WTC11 (cell line): Measurements from ENCODE around the gene REEP6. TPM values are rescaled to one million over a fixed set of nuclear protein-coding genes. Genes with fewer than 3 reads are reported as not detected.

Experiments
- ATAC-seq: fragments of 200-7000 bp; cut with Tn5 transposase; 2 replicates; pipeline ENCODE4 v1.10.0; 2021; ENCODE audit warnings: mild to moderate bottlenecking, moderate library complexity
- CTCF ChIA-PET: fragments of 300-600 bp; sonication (Branson Sonifier 250); formaldehyde crosslinking; loops from one replicate; lab custom pipeline; 2021; ENCODE audit warnings: antibody characterized with exemption; lab: Charles Lee
- POLR2A ChIA-PET: fragments of 350-600 bp; sonication (Branson Sonifier 250); formaldehyde crosslinking; loops from one replicate; lab custom pipeline; 2021; ENCODE audit warnings: antibody characterized with exemption; lab: Charles Lee
- DNase-seq: peaks from one replicate; pipeline ENCODE4 v3.0.0; 2021; ENCODE audit warnings: low spot score
- H3K27ac Mint-ChIP-seq: 2 replicates; pipeline ENCODE4 v1.8.0; 2021; ENCODE audit warnings: mixed read lengths
- H3K27me3 Mint-ChIP-seq: 2 replicates; pipeline ENCODE4 v1.8.0; 2021; ENCODE audit warnings: low read depth, mild to moderate bottlenecking, moderate library complexity, mixed read lengths
- H3K36me3 Mint-ChIP-seq: 2 replicates; pipeline ENCODE4 v1.8.0; 2021; ENCODE audit warnings: mixed read lengths
- H3K4me1 Mint-ChIP-seq: 2 replicates; pipeline ENCODE4 v1.8.0; 2022; ENCODE audit warnings: mixed read lengths
- H3K4me3 Mint-ChIP-seq: 2 replicates; pipeline ENCODE4 v1.8.0; 2021; ENCODE audit warnings: mild to moderate bottlenecking, moderate library complexity, mixed read lengths
- H3K9me3 Mint-ChIP-seq: 2 replicates; pipeline ENCODE4 v1.8.0; 2021; ENCODE audit warnings: mixed read lengths
- ATF1 ChIP-seq: sonication (generic); formaldehyde crosslinking; IDR thresholded peaks from 2 replicates; pipeline ENCODE4 v1.8.1; 2023; ENCODE audit warnings: mild to moderate bottlenecking, moderate library complexity, missing genetic modification reagents
- CREM ChIP-seq: sonication (generic); formaldehyde crosslinking; IDR thresholded peaks from 2 replicates; pipeline ENCODE4 v1.8.1; 2022; ENCODE audit warnings: mild to moderate bottlenecking, missing genetic modification reagents, moderate library complexity
- EMX1 ChIP-seq: fragments of 250-450 bp; sonication (Bioruptor Pico); IDR thresholded peaks from 2 replicates; pipeline ENCODE4 v1.8.0; 2021; ENCODE audit warnings: mild to moderate bottlenecking
- ETV6 ChIP-seq: sonication (generic); formaldehyde crosslinking; IDR thresholded peaks from 2 replicates; pipeline ENCODE4 v1.8.1; 2022; ENCODE audit warnings: mild to moderate bottlenecking, missing genetic modification reagents
- FOXK1 ChIP-seq: sonication (generic); formaldehyde crosslinking; IDR thresholded peaks from 2 replicates; pipeline ENCODE4 v1.8.0; 2022; ENCODE audit warnings: mild to moderate bottlenecking, moderate library complexity, missing genetic modification reagents
- FOXP1 ChIP-seq: sonication (generic); formaldehyde crosslinking; IDR thresholded peaks from 2 replicates; pipeline ENCODE4 v1.8.0; 2022; ENCODE audit warnings: missing genetic modification reagents, mild to moderate bottlenecking, moderate library complexity, borderline replicate concordance
- GRHL2 ChIP-seq: fragments of 250-450 bp; sonication (Bioruptor Pico); IDR thresholded peaks from 2 replicates; pipeline ENCODE4 v1.8.0; 2022; ENCODE audit warnings: mild to moderate bottlenecking, moderate library complexity; ENCODE audit not compliant: insufficient replicate concordance, severe bottlenecking
- HMGA2 ChIP-seq: fragments of 250-450 bp; sonication (Bioruptor Pico); IDR thresholded peaks from 2 replicates; pipeline ENCODE4 v1.4.0; 2021; ENCODE audit warnings: mild to moderate bottlenecking, moderate library complexity
- KAT7 ChIP-seq: sonication (generic); formaldehyde crosslinking; IDR thresholded peaks from 2 replicates; pipeline ENCODE4 v1.8.1; 2023; ENCODE audit warnings: missing genetic modification reagents, mild to moderate bottlenecking, borderline replicate concordance
- MYBL2 ChIP-seq: sonication (generic); formaldehyde crosslinking; IDR thresholded peaks from 2 replicates; pipeline ENCODE4 v1.8.1; 2023; ENCODE audit warnings: mild to moderate bottlenecking, moderate library complexity, missing genetic modification reagents
- SP1 ChIP-seq: sonication (generic); formaldehyde crosslinking; conservative IDR thresholded peaks from 2 replicates; pipeline ENCODE4 v1.8.1; 2022; ENCODE audit warnings: missing genetic modification reagents
- TP53 ChIP-seq: sonication (generic); formaldehyde crosslinking; IDR thresholded peaks from 2 replicates; pipeline ENCODE4 v1.8.1; 2023; ENCODE audit warnings: mild to moderate bottlenecking, missing genetic modification reagents
- ZNF219 ChIP-seq: sonication (generic); formaldehyde crosslinking; IDR thresholded peaks from 2 replicates; pipeline ENCODE4 v1.8.0; 2023; ENCODE audit warnings: missing genetic modification reagents, mild to moderate bottlenecking, borderline replicate concordance
- ZNF232 ChIP-seq: sonication (generic); formaldehyde crosslinking; IDR thresholded peaks from 2 replicates; pipeline ENCODE4 v1.8.0; 2022; ENCODE audit warnings: mild to moderate bottlenecking, missing genetic modification reagents
- total RNA-seq: library from RNA; stranded (reverse); gene quantifications from 3 replicates; pipeline ENCODE4 v1.2.3, GENCODE V29; 2021
- TF ChIP-seq, protein P1 (sequence below): sonication (generic); formaldehyde crosslinking; IDR thresholded peaks from 2 replicates; pipeline ENCODE4 v1.8.1; 2022; ENCODE audit warnings: mild to moderate bottlenecking, missing genetic modification reagents, moderate library complexity, borderline replicate concordance
- TF ChIP-seq, protein P2 (sequence below): fragments of 250-450 bp; sonication (Bioruptor Pico); IDR thresholded peaks from 2 replicates; pipeline ENCODE4 v1.9.0; 2021; ENCODE audit warnings: moderate library complexity, mild to moderate bottlenecking, inconsistent platforms, borderline replicate concordance
- TF ChIP-seq, protein P3 (sequence below): sonication (generic); formaldehyde crosslinking; IDR thresholded peaks from 2 replicates; pipeline ENCODE4 v1.8.0; 2022; ENCODE audit warnings: mild to moderate bottlenecking, missing genetic modification reagents
- TF ChIP-seq, protein P4 (sequence below): sonication (generic); formaldehyde crosslinking; IDR thresholded peaks from 2 replicates; pipeline ENCODE4 v1.8.0; 2022; ENCODE audit warnings: mild to moderate bottlenecking, missing genetic modification reagents
- TF ChIP-seq, protein P5 (sequence below): sonication (generic); formaldehyde crosslinking; IDR thresholded peaks from 2 replicates; pipeline ENCODE4 v1.8.1; 2022; ENCODE audit warnings: low read depth, mild to moderate bottlenecking, moderate library complexity, missing genetic modification reagents, borderline replicate concordance
- TF ChIP-seq, protein P6 (sequence below): sonication (generic); formaldehyde crosslinking; conservative IDR thresholded peaks from 2 replicates; pipeline ENCODE4 v1.8.1; 2022; ENCODE audit warnings: mild to moderate bottlenecking, missing genetic modification reagents

The REEP6 gene
- total RNA-seq, 1 experiment from 2014 or later: 17.0 TPM

DNA sequence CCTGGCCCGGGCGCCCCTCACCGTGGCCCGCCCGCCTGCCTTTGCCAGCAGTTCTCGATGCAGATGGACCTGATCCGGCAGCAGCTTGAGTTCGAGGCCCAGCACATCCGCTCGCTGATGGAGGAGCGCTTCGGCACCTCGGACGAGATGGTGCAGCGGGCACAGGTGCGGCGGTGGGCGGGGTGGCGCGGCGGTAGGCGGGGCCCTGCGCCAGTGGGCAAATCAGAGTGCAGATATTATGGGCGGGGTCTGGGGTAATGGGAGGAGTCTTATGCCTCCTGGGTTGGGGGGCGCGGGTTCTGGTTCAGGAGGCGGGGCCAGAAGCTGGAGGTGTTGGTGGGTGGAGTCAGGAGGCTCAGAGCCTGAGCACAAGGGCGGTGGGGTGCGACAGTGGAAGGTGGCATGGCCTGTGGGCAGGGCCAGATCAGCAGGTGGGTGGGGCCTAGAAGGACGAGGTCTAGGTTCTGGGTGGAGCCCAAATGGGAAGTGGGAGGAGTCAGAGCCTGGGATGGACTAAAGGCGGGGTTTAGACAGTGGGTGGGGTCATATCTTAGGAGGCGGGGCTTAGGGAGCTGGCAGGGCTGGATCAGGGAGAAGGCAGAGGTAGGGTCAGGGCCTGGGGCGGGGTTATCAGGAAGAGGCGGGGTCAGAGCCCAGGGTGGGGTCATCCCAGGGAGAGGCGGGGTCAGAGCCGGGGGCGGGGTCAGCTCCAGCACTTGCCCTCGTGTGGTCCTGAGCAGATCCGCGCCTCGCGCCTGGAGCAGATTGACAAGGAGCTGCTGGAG lies 35.5 kb upstream of the REEP6 start (continued):
- TF ChIP-seq, protein P1, sequence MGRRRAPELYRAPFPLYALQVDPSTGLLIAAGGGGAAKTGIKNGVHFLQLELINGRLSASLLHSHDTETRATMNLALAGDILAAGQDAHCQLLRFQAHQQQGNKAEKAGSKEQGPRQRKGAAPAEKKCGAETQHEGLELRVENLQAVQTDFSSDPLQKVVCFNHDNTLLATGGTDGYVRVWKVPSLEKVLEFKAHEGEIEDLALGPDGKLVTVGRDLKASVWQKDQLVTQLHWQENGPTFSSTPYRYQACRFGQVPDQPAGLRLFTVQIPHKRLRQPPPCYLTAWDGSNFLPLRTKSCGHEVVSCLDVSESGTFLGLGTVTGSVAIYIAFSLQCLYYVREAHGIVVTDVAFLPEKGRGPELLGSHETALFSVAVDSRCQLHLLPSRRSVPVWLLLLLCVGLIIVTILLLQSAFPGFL: no peak
- TF ChIP-seq FOXP1 (peak; percentile 36; the same call in 1 of the 2 replicates), ATF1 (CRISPR knock-in tag) (no peak), CREM (CRISPR knock-in tag) (no peak), SP1 (peak; percentile 79), ZNF232 (CRISPR knock-in tag) (no peak), TP53 (no peak), FOXK1 (CRISPR knock-in tag) (0 out of 2 replicates have a peak, but pooled peaks have one; percentile 28)
- TF ChIP-seq, protein P2, sequence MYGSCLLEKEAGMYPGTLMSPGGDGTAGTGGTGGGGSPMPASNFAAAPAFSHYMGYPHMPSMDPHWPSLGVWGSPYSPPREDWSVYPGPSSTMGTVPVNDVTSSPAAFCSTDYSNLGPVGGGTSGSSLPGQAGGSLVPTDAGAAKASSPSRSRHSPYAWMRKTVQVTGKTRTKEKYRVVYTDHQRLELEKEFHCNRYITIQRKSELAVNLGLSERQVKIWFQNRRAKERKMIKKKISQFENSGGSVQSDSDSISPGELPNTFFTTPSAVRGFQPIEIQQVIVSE (CRISPR knock-in tag): no peak
- TF ChIP-seq, protein P3, sequence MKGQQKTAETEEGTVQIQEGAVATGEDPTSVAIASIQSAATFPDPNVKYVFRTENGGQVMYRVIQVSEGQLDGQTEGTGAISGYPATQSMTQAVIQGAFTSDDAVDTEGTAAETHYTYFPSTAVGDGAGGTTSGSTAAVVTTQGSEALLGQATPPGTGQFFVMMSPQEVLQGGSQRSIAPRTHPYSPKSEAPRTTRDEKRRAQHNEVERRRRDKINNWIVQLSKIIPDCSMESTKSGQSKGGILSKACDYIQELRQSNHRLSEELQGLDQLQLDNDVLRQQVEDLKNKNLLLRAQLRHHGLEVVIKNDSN: no peak
- TF ChIP-seq, protein P4, sequence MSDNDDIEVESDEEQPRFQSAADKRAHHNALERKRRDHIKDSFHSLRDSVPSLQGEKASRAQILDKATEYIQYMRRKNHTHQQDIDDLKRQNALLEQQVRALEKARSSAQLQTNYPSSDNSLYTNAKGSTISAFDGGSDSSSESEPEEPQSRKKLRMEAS (CRISPR knock-in tag): peak; percentile 38; the same call in 1 of the 2 replicates
- TF ChIP-seq, all 79 proteins: peak for 5

DNA sequence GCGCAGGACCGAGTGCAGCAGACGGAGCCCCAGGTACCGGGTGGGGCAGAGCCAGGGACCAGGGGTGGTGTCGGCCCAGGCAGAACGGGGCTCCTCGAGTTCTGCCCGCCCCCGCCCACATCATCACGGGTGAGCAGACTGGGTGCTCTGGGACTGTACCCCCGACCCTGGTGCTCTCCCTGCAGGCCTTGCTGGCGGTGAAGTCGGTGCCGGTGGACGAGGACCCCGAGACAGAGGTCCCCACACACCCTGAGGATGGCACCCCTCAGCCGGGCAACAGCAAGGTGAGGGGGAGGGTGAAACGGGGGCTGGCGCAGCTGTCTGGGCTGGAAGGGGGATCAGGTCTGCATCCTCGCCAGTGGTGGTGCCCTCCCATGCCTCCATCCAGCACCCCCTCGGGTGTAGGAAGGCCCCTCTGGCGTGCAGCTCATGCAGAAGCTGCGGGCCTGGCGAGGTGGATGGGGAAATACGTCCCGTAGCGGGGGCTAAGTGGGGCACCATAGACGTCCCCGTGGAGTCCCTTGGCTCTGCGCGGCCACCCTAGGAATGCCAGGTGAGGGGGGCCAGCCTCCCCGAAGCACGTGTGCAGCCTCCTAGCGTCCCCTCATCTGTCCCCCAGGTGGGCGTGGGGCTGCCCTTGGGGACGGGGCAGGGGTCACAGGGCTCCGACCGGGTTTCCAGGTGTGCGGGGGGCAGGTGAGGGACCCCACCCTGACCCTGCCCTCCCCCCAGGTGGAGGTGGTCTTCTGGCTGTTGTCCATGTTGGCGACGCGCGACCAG lies 34.7 kb upstream of the REEP6 start:
- POLR2A ChIA-PET: interaction anchor here (0.6 to 2.2 kb wide), 12 partner anchors 9 to 212 kb away, joined by 3 to 10 read pairs (median 3); partner anchors contain the start of genes PCSK4 and REEP6
- CTCF ChIA-PET: interaction anchor here (0.5 to 5.2 kb wide), 27 partner anchors 10 to 701 kb away, joined by 3 to 76 read pairs (median 4); partner anchors contain the start of gene REEP6

More for the DNA sequence above, 34.7 kb upstream of the REEP6 start:
- TF ChIP-seq ZNF232 (CRISPR knock-in tag) (no peak), EMX1 (CRISPR knock-in tag) (no peak), KAT7 (CRISPR knock-in tag) (no peak), HMGA2 (CRISPR knock-in tag) (no peak), FOXP1 (no peak), ZNF219 (CRISPR knock-in tag) (no peak), GRHL2 (no peak), ETV6 (CRISPR knock-in tag) (no peak), MYBL2 (CRISPR knock-in tag) (no peak)
- TF ChIP-seq, protein P5, sequence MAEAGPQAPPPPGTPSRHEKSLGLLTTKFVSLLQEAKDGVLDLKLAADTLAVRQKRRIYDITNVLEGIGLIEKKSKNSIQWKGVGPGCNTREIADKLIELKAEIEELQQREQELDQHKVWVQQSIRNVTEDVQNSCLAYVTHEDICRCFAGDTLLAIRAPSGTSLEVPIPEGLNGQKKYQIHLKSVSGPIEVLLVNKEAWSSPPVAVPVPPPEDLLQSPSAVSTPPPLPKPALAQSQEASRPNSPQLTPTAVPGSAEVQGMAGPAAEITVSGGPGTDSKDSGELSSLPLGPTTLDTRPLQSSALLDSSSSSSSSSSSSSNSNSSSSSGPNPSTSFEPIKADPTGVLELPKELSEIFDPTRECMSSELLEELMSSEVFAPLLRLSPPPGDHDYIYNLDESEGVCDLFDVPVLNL (CRISPR knock-in tag): no peak
- TF ChIP-seq, protein P6, sequence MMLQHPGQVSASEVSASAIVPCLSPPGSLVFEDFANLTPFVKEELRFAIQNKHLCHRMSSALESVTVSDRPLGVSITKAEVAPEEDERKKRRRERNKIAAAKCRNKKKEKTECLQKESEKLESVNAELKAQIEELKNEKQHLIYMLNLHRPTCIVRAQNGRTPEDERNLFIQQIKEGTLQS (CRISPR knock-in tag): no peak
- H3K27me3 Mint-ChIP-seq: peaks cover 48% of the 10 kb centered on the region
- H3K9me3 Mint-ChIP-seq: no peaks in the 10 kb centered on the region
- H3K4me1 Mint-ChIP-seq: peaks cover 6% of the 10 kb centered on the region; the same call in 1 of the 2 replicates
- no peak for DNase-seq
- no peak for ATAC-seq
- no peak overlapping the region for H3K27ac Mint-ChIP-seq
- H3K36me3 Mint-ChIP-seq: no peaks in the 10 kb centered on the region
- no peak overlapping the region for H3K4me3 Mint-ChIP-seq
